ENCODE data around the gene SLC25A45.

- no peak for TF ChIP-seq CTCF (IDR thresholded peaks at IDR 0.05 in 4 of 5, conservative IDR thresholded peaks at IDR 0.05 in 1 of 5)
- no peak for TF ChIP-seq POLR2A (IDR thresholded peaks at IDR 0.05)
Observed at GRCh38 chr11:65396769-65397745, 14.6 kb upstream of the SLC25A45 start.
